ENCODE results near the gene ERC2. TPM values are rescaled to one million over a fixed set of nuclear protein-coding genes. Genes with fewer than 3 reads are reported as not detected.

The ERC2 gene
- total RNA-seq, 4 donors from 2014 or later, result 0.81 to 2.9 (median 1.6) TPM

DNA sequence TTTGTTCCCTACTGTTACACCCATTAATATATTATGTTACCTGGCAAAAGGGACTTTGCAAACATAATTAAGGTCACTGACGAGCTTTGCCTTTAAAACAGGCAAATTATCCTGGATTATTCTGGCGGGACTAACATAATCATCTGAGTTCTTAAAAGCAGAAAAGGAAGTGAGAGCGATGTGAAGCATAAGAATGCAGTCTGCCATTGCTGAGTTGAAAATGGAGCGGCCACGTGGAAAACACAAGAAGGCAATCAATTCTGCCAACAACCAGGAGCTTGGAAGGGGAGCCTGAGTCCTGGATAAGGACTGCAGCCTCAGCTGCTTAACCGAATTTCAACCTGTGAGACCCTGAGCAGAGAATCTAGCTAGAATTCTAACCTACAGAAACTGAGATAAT, 653.0 kb downstream of the ERC2 start:
- Histone ChIP-seq H3K27me3 (no peaks in the 10 kb centered on the region), H3K27ac (no peak overlapping the region), H3K4me3 (no peak overlapping the region), H3K4me1 (no peaks in the 10 kb centered on the region), H3K9me3 (no peaks in the 10 kb centered on the region), H3K36me3 (no peaks in the 10 kb centered on the region)
- 87 to 97% methylated on average over 5 to 6 of the region's 6 CpGs for WGBS, 2 donors (ENCODE audit: low coverage in 1 of 2)
- no peak for TF ChIP-seq CTCF (IDR thresholded peaks at IDR 0.05)
- TF ChIP-seq POLR2AphosphoS5 (IDR thresholded peaks at IDR 0.05), result no peak
- no peak for TF ChIP-seq EP300 (IDR thresholded peaks at IDR 0.05)
- no peak for TF ChIP-seq POLR2A (IDR thresholded peaks at IDR 0.05)
- ATAC-seq, result no peak

DNA sequence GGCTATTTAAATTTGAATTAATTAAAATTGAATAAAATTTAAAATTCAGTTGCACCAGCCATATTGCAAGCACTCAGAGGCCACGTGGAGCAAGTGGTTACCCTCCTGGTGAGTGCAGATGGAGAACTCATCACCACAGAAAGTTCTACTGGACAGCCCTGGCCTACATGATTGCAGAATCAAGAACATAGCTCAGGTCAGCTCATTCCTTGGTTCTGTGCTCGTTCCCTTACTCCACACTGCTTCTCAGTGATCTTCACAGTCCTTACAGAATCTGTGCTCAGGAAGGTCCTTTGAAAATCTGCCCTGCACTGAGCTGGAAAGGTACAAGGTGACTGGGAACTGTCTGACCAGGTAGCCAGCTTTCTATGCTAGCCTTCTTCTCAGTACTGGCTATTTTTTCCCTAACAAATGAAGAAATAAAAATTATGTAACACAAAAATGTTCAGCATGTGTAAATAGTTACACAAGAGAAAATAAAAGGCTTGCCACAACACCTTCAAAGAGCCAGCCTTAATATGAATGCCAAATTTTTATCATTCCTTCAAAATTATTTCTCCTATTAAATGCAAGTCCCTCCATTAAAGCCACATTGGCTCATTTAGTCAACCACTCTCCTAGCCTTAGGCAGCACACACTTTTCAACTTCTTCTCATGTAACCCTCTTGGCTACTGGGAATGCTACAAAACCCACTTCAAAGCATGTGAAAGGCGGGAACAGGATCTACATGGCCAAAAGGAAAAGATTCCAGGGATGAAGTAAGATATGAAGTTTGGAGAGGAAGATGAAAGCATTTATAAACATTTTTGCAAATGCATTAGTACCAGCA, 654.8 kb downstream of the ERC2 start:
- H3K27ac ChIP-seq, result no peak overlapping the region
- H3K36me3 ChIP-seq, result no peaks in the 10 kb centered on the region
- no peak overlapping the region for H3K4me3 ChIP-seq
- TF ChIP-seq CTCF (IDR thresholded peaks at IDR 0.05) (no peak), EP300 (IDR thresholded peaks at IDR 0.05) (no peak), POLR2AphosphoS5 (IDR thresholded peaks at IDR 0.05) (no peak), POLR2A (IDR thresholded peaks at IDR 0.05) (no peak)
- no peaks in the 10 kb centered on the region for H3K27me3 ChIP-seq
- H3K9me3 ChIP-seq, result no peaks in the 10 kb centered on the region
- 71 to 83% methylated on average over 3 of the region's 3 CpGs for WGBS, 2 donors (ENCODE audit: low coverage in 1 of 2)
- peak; percentile 75 for ATAC-seq
- H3K4me1 ChIP-seq, result no peaks in the 10 kb centered on the region

DNA sequence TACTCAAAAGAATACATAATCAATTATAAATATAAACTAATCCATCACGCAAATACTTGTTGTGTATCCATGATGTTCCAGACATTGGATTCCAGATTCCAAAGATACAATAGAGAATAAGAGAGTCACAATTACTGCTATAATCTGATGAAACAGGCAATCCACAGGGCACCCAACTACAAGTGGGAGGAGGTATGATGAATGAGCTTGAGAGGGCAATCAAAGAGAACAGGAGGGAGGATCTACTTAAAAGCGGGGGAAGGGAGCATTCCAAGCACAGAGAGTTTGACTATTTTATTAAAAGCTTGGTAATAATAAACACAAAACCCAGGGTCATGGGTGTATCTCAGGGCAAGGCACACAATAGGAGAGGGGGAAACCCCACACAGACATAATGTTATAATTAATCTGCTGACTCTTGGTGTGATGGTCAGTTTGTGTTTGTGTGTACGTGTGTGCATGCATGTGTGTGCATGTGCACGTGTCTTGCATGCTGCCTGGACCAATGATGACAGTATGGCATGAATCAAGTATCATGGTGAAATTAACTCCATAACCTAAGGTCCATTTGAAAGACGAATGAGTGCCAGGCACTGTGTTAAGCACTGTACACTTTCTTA, 655.8 kb downstream of the ERC2 start:
- WGBS, 2 donors (ENCODE audit: low coverage in 1 of 2), result 68 to 71% methylated on average over 3 to 4 of the region's 5 CpGs
- H3K4me1 ChIP-seq, result no peaks in the 10 kb centered on the region
- H3K36me3 ChIP-seq, result no peaks in the 10 kb centered on the region
- H3K4me3 ChIP-seq, result no peak overlapping the region
- no peaks in the 10 kb centered on the region for H3K27me3 ChIP-seq
- no peak for ATAC-seq
- H3K27ac ChIP-seq, result no peak overlapping the region
- TF ChIP-seq CTCF (IDR thresholded peaks at IDR 0.05) (no peak), POLR2A (IDR thresholded peaks at IDR 0.05) (no peak), EP300 (IDR thresholded peaks at IDR 0.05) (no peak), POLR2AphosphoS5 (IDR thresholded peaks at IDR 0.05) (no peak)
- H3K9me3 ChIP-seq, result peaks cover 0 to 2% (median 0%) of the 10 kb centered on the region in 3 donors

GRCh38 chr3:55807210-55807609, 661.1 kb downstream of the ERC2 start:
- Histone ChIP-seq H3K27me3 (no peaks in the 10 kb centered on the region), H3K36me3 (no peaks in the 10 kb centered on the region), H3K9me3 (peaks cover 0 to 5% (median 0%) of the 10 kb centered on the region in 3 donors), H3K4me3 (no peak overlapping the region), H3K27ac (no peak overlapping the region), H3K4me1 (no peaks in the 10 kb centered on the region)
- 71 to 83% methylated on average over 1 of the region's 1 CpG for WGBS, 2 donors (ENCODE audit: low coverage in 1 of 2)
- ATAC-seq, result no peak
- TF ChIP-seq EP300 (IDR thresholded peaks at IDR 0.05) (no peak), POLR2A (IDR thresholded peaks at IDR 0.05) (no peak), POLR2AphosphoS5 (IDR thresholded peaks at IDR 0.05) (no peak), CTCF (IDR thresholded peaks at IDR 0.05) (no peak)
